Measurements from ENCODE around the gene DCAF5.

Gene DCAF5

DNA sequence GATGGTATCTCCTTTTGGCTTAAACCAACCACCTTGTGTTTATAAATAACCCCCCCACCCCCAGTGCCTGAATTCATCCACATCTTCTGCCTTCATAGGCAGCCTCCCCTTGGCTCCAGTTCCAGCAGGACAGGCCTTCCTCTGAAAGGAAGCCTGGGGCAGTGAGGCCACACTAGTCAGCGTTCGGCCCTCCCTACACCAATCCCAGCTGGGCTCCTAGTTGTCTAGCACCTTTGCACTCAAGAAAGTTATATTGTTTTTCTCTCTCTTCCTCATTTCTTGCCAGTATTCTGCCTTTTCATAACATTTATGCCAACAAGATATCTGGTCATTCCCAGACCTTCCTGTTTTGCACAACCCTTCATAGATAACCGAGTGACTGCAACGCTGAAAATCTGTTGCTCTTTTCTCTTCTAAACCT, 100.7 kb downstream of the DCAF5 start:
- Histone ChIP-seq H3K36me3 (ENCODE audit: insufficient read depth, low read length) (peaks cover 20% of the 10 kb centered on the region; the same call in 1 of the 2 replicates), H3K27me3 (ENCODE audit: insufficient read depth, low read length) (no peaks in the 10 kb centered on the region), H3K79me2 (ENCODE audit: control insufficient read depth, insufficient read depth, low read length, unreplicated experiment) (no peaks in the 10 kb centered on the region), H2AFZ (ENCODE audit: low read length, unreplicated experiment) (no peak overlapping the region), H3K4me1 (ENCODE audit: control insufficient read depth, insufficient read depth, low read length, unreplicated experiment) (peaks cover 51% of the 10 kb centered on the region), H3K4me3 (ENCODE audit: low read depth, low read length) (no peak overlapping the region), H3K27ac (ENCODE audit: low read depth, low read length) (no peak overlapping the region)

DNA sequence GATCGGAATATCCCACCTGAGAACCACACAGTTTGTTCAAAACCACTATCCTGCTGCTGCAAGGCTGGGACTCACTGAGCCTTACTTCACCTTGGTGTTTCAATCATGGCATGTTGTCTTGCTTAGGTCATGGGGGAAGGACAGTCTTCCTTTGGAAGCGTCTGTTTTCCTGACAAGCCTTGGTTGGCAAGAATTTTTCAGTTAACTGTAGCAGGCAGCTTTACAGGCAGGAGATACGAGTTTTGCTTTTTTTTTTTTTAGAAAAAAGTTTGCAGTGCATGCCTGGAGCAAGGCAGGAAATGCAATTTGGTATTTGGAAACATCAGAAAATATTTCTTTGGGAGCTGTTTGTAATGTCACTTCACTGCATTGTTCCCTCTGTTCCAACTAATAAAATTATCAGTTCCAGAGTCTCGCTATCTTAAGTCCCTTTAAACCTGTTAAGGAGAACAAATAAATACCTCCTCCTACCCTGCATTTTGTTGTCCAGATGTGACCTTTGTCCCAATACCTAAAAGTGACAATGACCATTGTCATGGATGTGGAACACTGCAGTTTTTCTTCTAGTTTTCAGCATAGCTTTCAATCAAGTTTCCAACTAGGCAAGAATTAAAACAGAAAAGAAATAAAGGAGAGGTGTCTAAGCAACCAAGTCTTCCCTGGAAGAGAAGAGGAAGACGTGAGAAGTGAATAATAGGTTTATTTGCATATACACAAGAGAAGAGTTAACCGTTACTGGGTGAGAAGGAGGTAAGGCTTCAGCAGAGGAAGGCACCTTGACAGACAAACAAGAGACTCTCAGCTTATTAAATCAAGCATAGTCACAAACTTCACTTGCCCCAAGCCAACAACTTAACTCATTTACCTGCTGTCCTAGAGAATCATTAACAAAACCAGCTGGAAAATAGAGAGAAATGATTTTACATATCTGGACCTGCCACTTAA, 102.4 kb downstream of the DCAF5 start:
- peaks cover 57% of the 10 kb centered on the region for H3K4me1 ChIP-seq (ENCODE audit: control insufficient read depth, insufficient read depth, low read length, unreplicated experiment)

DNA sequence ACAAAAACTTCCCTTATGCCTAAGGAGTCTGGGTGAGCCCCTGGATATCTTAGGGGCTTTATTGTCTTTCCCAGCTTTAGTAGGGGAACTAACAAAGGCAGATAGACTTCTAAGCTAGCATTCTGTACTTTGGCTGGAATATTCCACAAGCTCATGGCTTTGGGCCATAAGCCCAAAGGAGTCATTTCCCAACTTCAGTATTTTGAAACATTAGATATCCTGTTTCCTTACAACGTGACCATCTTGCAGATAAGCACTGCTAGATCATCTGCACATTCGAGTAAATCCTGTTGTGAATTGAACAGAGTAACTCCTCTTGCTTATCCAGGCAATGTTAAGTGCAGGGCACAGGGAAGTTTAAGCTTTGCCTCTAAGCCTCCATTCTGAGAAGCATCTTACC, 103.2 kb downstream of the DCAF5 start:
- Histone ChIP-seq H3K4me3 (ENCODE audit: low read depth, low read length) (0 out of 2 replicates have a peak overlapping the region, but pooled peaks have one; percentile 5), H3K4me1 (ENCODE audit: control insufficient read depth, insufficient read depth, low read length, unreplicated experiment) (peaks cover 59% of the 10 kb centered on the region), H3K27ac (ENCODE audit: low read depth, low read length) (peak overlapping the region; percentile 46), H2AFZ (ENCODE audit: low read length, unreplicated experiment) (no peak overlapping the region), H3K36me3 (ENCODE audit: insufficient read depth, low read length) (peaks cover 15% of the 10 kb centered on the region; the same call in 1 of the 2 replicates), H3K27me3 (ENCODE audit: insufficient read depth, low read length) (no peaks in the 10 kb centered on the region), H3K79me2 (ENCODE audit: control insufficient read depth, insufficient read depth, low read length, unreplicated experiment) (no peaks in the 10 kb centered on the region)

More for the DNA sequence above, 102.4 kb downstream of the DCAF5 start:
- H3K4me3 ChIP-seq (ENCODE audit: low read depth, low read length): 0 out of 2 replicates have a peak overlapping the region, but pooled peaks have one; percentile 5
- H3K27me3 ChIP-seq (ENCODE audit: insufficient read depth, low read length): no peaks in the 10 kb centered on the region
- peak overlapping the region; percentile 46 for H3K27ac ChIP-seq (ENCODE audit: low read depth, low read length)
- no peaks in the 10 kb centered on the region for H3K79me2 ChIP-seq (ENCODE audit: control insufficient read depth, insufficient read depth, low read length, unreplicated experiment)
- no peak overlapping the region for H2AFZ ChIP-seq (ENCODE audit: low read length, unreplicated experiment)
- H3K36me3 ChIP-seq (ENCODE audit: insufficient read depth, low read length): peaks cover 17% of the 10 kb centered on the region; the same call in 1 of the 2 replicates

DNA sequence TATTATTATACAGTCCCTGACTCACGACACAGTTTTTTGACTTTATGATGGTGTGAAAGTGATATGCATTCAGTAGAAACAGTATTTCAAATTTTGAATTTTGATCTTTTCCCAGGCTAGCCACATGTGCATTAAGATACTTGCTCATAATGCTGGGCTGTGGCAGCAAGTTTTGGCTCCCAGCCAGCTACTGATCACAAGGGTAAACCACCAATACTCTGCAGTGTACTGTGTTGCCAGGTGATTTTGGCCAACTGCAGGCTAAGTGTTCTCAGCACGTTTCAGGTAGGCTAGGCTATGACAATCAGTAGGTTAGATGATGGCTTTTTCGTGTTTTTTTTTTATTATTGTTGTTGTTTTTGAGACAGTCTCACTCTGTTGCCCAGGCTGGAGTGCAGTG, 104.5 kb downstream of the DCAF5 start:
- no peak overlapping the region for H3K27ac ChIP-seq (ENCODE audit: low read depth, low read length)
- no peak overlapping the region for H3K4me3 ChIP-seq (ENCODE audit: low read depth, low read length)
- no peaks in the 10 kb centered on the region for H3K27me3 ChIP-seq (ENCODE audit: insufficient read depth, low read length)
- H3K36me3 ChIP-seq (ENCODE audit: insufficient read depth, low read length): peaks cover 6% of the 10 kb centered on the region; the same call in 1 of the 2 replicates
- H3K79me2 ChIP-seq (ENCODE audit: control insufficient read depth, insufficient read depth, low read length, unreplicated experiment): no peaks in the 10 kb centered on the region
- H3K4me1 ChIP-seq (ENCODE audit: control insufficient read depth, insufficient read depth, low read length, unreplicated experiment): peaks cover 68% of the 10 kb centered on the region
- no peak overlapping the region for H2AFZ ChIP-seq (ENCODE audit: low read length, unreplicated experiment)

DNA sequence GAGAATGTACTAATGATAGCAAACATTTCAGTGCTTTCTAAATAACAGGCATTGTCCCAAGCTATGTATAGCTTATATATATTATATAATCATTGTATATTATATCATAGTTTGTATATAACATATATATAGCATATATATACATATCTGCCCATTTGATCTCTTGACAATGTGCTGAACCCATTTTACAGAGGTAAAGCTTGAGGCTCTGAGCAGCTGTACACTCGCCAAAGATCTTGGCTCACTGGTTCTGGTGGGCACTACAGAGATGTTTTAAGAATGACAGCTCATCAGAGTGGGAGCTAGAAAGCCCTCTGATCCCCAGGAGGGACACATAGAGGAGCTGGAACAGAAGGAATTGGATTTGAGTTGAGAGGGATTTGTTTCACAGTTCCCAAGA, 105.7 kb downstream of the DCAF5 start:
- Histone ChIP-seq H3K27me3 (ENCODE audit: insufficient read depth, low read length) (no peaks in the 10 kb centered on the region), H2AFZ (ENCODE audit: low read length, unreplicated experiment) (no peak overlapping the region), H3K27ac (ENCODE audit: low read depth, low read length) (no peak overlapping the region), H3K79me2 (ENCODE audit: control insufficient read depth, insufficient read depth, low read length, unreplicated experiment) (no peaks in the 10 kb centered on the region), H3K4me1 (ENCODE audit: control insufficient read depth, insufficient read depth, low read length, unreplicated experiment) (peaks cover 80% of the 10 kb centered on the region), H3K36me3 (ENCODE audit: insufficient read depth, low read length) (no peaks in the 10 kb centered on the region), H3K4me3 (ENCODE audit: low read depth, low read length) (no peak overlapping the region)

DNA sequence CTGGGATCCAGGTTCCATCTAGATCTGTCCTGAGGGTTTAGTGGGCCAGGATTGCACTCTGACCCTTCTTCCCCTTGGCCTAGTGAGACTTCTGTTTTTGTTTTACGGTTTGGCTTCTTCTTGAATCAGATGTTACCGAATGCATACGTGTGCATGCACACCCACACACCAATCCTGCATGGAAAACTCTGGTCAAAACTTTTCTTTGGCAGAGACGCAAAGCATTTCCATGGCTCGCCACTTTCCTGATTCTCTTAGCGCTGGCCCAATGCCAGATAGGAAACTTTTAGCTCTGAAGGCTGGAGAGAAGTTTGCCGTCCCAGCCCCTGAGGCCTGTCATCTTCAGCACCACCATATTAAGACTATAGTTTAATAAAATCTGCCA, 106.5 kb downstream of the DCAF5 start:
- Histone ChIP-seq H3K27ac (ENCODE audit: low read depth, low read length) (peak overlapping the region; percentile 45), H3K36me3 (ENCODE audit: insufficient read depth, low read length) (no peaks in the 10 kb centered on the region), H2AFZ (ENCODE audit: low read length, unreplicated experiment) (no peak overlapping the region), H3K27me3 (ENCODE audit: insufficient read depth, low read length) (no peaks in the 10 kb centered on the region), H3K4me1 (ENCODE audit: control insufficient read depth, insufficient read depth, low read length, unreplicated experiment) (peaks cover 80% of the 10 kb centered on the region), H3K79me2 (ENCODE audit: control insufficient read depth, insufficient read depth, low read length, unreplicated experiment) (no peaks in the 10 kb centered on the region), H3K4me3 (ENCODE audit: low read depth, low read length) (no peak overlapping the region)

DNA sequence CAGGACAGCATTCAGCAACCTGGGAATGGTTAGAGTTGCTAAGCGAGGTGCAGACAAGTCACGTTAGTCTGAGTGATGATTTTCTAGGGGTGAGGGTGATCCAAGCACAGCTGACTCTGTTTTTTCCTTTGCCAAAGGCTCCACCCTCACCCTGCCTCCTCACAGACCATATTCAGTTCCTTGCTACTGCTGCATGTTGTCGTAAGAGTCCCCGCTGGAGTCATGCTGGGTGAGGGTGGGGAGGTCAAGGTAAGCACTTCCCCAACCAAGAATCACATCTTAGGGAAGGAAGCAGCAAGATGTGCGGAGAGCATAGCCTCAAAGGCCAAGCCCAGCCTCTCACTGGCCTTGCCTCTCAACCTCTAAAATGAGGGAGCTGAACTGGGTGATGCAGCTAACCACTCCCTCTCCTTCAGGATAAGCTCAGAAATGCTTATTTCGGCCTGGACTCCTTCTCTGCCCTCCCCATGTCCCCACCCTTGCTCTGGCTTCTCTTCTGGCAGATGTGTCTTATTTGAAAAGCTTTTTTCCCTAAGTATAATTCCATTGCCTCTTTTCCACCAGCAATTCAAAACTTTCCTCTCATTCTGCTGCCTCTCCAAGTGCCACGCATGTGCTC, 107.0 kb downstream of the DCAF5 start:
- Histone ChIP-seq H3K4me3 (ENCODE audit: low read depth, low read length) (peak overlapping the region; percentile 26; the same call in 1 of the 2 replicates), H3K36me3 (ENCODE audit: insufficient read depth, low read length) (no peaks in the 10 kb centered on the region), H3K79me2 (ENCODE audit: control insufficient read depth, insufficient read depth, low read length, unreplicated experiment) (no peaks in the 10 kb centered on the region), H3K27me3 (ENCODE audit: insufficient read depth, low read length) (no peaks in the 10 kb centered on the region), H3K4me1 (ENCODE audit: control insufficient read depth, insufficient read depth, low read length, unreplicated experiment) (peaks cover 75% of the 10 kb centered on the region), H3K27ac (ENCODE audit: low read depth, low read length) (peak overlapping the region; percentile 45), H2AFZ (ENCODE audit: low read length, unreplicated experiment) (no peak overlapping the region)

DNA sequence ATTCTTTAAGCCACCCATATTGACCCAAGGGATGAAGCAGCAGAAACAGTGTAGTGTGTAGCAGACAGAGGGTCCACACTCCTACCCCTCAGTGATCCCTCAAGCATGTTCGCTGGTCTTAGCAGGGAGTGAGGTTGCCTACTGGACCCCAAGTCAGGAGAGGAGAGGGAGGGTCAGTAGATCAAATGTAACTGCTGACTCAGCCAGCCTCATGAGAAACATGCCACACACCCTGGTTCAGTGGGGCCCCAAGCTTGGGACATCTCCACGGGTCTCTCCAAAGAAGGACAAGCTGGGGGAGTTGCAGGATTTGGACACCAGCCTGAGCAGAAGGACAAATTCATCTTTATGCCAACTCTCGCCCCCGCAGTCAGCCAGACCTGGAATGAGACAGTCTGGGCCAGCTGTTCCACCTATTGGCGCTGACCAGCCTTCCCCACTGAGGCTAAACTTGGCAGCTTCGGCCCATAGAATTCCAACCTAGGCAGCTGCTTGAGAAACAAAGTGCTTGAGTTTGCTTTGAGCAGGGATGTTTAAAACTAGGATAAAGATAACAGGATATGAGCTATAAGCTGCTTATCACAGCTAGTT, 107.9 kb downstream of the DCAF5 start:
- Histone ChIP-seq H3K4me1 (ENCODE audit: control insufficient read depth, insufficient read depth, low read length, unreplicated experiment) (peaks cover 66% of the 10 kb centered on the region), H3K4me3 (ENCODE audit: low read depth, low read length) (no peak overlapping the region; the same call in 1 of the 2 replicates), H3K27me3 (ENCODE audit: insufficient read depth, low read length) (no peaks in the 10 kb centered on the region), H3K79me2 (ENCODE audit: control insufficient read depth, insufficient read depth, low read length, unreplicated experiment) (no peaks in the 10 kb centered on the region), H2AFZ (ENCODE audit: low read length, unreplicated experiment) (no peak overlapping the region), H3K27ac (ENCODE audit: low read depth, low read length) (peak overlapping the region; percentile 45; the same call in 1 of the 2 replicates), H3K36me3 (ENCODE audit: insufficient read depth, low read length) (no peaks in the 10 kb centered on the region)

DNA sequence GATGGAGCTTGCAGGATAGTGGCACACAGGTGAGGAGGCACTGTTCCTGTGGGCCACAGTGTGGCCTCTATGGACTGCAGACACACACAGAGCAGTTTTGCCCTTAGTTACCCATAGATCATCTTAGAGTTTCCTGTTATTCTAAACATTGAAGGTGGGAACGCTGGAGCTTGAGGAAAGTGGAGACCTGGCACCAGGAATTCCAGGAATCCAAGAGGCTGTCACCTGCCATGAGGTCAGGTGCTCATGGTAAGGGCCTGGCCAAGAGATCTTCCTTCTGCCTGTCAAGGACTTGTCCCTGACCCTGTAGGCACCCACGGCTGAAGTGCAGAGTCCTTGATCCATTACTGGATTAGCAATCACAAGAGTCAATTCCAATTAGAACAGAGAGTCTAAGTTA, 108.6 kb downstream of the DCAF5 start:
- no peaks in the 10 kb centered on the region for H3K79me2 ChIP-seq (ENCODE audit: control insufficient read depth, insufficient read depth, low read length, unreplicated experiment)
- H3K36me3 ChIP-seq (ENCODE audit: insufficient read depth, low read length): no peaks in the 10 kb centered on the region
- H2AFZ ChIP-seq (ENCODE audit: low read length, unreplicated experiment): no peak overlapping the region
- H3K4me1 ChIP-seq (ENCODE audit: control insufficient read depth, insufficient read depth, low read length, unreplicated experiment): peaks cover 63% of the 10 kb centered on the region
- H3K4me3 ChIP-seq (ENCODE audit: low read depth, low read length): no peak overlapping the region
- H3K27ac ChIP-seq (ENCODE audit: low read depth, low read length): no peak overlapping the region
- H3K27me3 ChIP-seq (ENCODE audit: insufficient read depth, low read length): no peaks in the 10 kb centered on the region

DNA sequence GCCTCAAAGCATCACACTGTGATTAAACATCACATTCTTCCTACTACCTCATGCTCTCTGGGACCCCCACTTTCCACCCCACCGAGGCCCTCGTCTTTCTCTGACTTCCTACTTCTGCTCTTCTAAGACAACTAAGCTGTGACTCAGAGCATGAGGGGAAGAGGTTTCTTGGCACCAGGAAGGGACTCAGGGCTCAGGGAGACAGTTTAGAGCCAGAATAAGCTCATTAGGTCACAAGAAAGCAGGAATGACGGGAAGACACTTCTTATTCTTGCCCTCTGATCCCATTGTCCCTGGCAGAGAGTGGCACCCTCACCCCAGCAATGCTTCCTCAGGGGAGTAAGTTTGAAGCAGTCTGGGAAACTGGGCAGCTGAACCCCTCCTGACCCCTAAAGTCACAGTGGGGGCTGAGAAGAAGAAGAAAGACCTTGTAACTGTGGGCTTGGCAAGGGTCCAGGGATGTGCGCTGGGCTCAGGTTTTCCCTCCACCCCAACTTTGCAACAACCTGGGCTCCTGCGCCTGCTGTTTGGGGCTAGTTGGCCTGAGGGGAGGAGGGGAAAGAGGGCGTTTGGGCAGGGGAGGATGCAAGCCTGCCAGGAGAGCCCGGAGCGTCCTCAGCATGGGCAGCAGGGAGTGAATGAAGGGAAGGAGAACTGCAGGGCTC, 109.2 kb downstream of the DCAF5 start:
- Histone ChIP-seq H3K4me1 (ENCODE audit: control insufficient read depth, insufficient read depth, low read length, unreplicated experiment) (peaks cover 65% of the 10 kb centered on the region), H3K4me3 (ENCODE audit: low read depth, low read length) (no peak overlapping the region), H3K36me3 (ENCODE audit: insufficient read depth, low read length) (no peaks in the 10 kb centered on the region), H2AFZ (ENCODE audit: low read length, unreplicated experiment) (no peak overlapping the region), H3K27me3 (ENCODE audit: insufficient read depth, low read length) (no peaks in the 10 kb centered on the region), H3K79me2 (ENCODE audit: control insufficient read depth, insufficient read depth, low read length, unreplicated experiment) (no peaks in the 10 kb centered on the region), H3K27ac (ENCODE audit: low read depth, low read length) (peak overlapping the region; percentile 28)

All from ACC112 (cell line).